Right atrium auricular region (tissue), 2 donors: ENCODE measurements around the gene AVPR1B. TPM values are rescaled to one million over a fixed set of nuclear protein-coding genes. Genes with fewer than 3 reads are reported as not detected.
A peak's percentile ranks its signal among the peaks of the same experiment; 100 is the strongest.

ENCODE experiments used
- DNase-seq: peaks from one replicate; pipeline ENCODE4 v3.0.0-alpha.2; 2019; ENCODE audit warnings: low spot score
- H3K27ac ChIP-seq, 2 donors: fragments of 200-600 bp; sonication (generic); 1 replicate in 1 of 2; 2 replicates in 1 of 2; pipeline ENCODE4 v1.5.1; 2016 to 2019
- H3K27me3 ChIP-seq, 2 donors: fragments of 200-600 bp; sonication (generic); one replicate each; pipeline versions ENCODE4 v1.5.1 to v1.6.0; 2017 to 2019
- H3K36me3 ChIP-seq: fragments of 200-600 bp; sonication (generic); one replicate; pipeline ENCODE4 v1.5.1; 2016
- H3K4me1 ChIP-seq, 2 donors: fragments of 200-600 bp; sonication (generic); one replicate each; pipeline versions ENCODE4 v1.5.1 to v1.6.0; 2017 to 2019
- H3K4me3 ChIP-seq, 2 donors: fragments of 200-600 bp; sonication (generic); 1 replicate in 1 of 2; 2 replicates in 1 of 2; pipeline ENCODE4 v1.5.1; 2017 to 2019; ENCODE audit warnings: mild to moderate bottlenecking in 1 of 2, moderate library complexity in 1 of 2
- H3K9me3 ChIP-seq, 2 donors: fragments of 200-600 bp; sonication (generic); one replicate each; pipeline ENCODE4 v1.5.1; 2019
- CTCF ChIP-seq, 2 donors: fragments of 200-600 bp; sonication (generic); IDR thresholded peaks; one replicate each; pipeline ENCODE4 v1.5.1; 2019; ENCODE audit warnings: antibody characterized with exemption in 2 of 2
- total RNA-seq, 2 donors: library from RNA; depleted of rRNA; stranded (reverse); fragments of >200 nt; gene quantifications; one replicate each; pipeline ENCODE4 v1.1.0, GENCODE V29; 2016

Gene AVPR1B
- total RNA-seq, 2 donors from 2014 or later = not detected

DNA sequence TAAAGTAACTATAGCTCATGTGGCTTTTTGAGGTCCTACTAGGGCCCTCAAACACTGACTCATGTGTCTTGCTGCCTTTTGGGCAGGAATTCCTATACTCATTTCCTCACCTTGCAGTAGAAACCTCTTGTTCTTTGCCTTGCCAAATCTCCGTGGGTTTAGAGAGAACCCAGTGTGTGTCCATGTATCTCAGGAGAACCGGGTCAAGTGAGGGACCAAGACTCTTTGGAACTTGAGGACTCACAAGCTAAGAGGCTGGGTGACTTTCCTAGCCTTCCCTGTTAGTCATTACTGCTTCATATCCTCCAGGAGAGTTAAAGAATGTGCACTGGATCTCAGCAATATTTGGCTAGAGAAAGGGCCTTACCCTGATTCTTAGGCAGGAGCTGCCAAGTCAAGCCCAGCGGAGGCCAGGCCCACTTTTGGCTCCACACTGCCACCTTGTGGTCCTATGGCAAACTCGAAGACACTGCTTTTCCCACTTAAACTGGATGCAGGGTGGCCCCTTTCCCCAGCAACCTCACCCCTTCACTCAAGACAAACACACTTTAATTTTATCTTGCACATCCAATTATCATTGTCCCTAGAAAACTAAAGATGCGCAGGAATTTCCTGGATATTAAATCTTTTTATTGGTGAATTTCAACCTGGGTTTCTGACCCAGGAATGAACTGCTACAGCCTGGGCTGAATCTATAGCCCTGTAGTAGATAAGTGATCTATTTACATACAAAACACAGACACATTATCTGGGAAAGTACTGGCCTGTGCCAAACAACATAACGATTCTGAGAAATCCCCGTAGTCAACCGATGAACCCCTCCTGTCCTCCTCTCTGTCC lies 10.6 kb downstream of the AVPR1B start:
- no peaks in the 10 kb centered on the region for H3K36me3 ChIP-seq
- no peak overlapping the region for H3K4me3 ChIP-seq
- no peaks in the 10 kb centered on the region for H3K27me3 ChIP-seq
- DNase-seq = peak; percentile 89
- no peak overlapping the region for H3K27ac ChIP-seq
- peak; percentile 71 to 93 for TF ChIP-seq CTCF (IDR thresholded peaks at IDR 0.05)
- H3K9me3 ChIP-seq = no peaks in the 10 kb centered on the region
- no peaks in the 10 kb centered on the region for H3K4me1 ChIP-seq

DNA sequence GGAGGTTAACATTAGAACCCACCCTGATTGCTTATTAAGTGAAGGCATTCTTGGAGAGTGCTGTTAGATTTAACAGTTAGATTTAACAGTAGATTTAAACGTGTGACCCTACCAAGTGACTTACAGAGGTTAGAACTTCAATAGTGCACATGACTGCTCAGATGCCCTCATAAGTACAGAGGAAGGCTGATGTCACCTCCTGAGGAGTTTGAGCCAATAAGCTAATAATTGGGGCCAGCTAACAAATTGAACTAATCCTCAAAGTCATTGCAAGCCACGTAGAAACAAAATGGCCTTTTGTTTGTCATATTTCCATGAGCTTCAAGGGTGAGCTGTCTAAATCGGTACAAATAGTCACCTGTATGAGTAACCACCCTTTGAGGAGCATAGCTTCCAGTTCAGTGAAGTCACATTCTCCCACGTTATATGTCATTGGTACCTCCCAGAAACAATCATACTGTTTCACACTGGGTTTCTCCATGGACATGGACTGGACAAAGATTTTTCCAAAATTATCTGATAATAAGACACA lies 11.7 kb downstream of the AVPR1B start:
- no peaks in the 10 kb centered on the region for H3K27me3 ChIP-seq
- no peaks in the 10 kb centered on the region for H3K4me1 ChIP-seq
- H3K9me3 ChIP-seq = no peaks in the 10 kb centered on the region
- TF ChIP-seq CTCF (IDR thresholded peaks at IDR 0.05) = no peak
- no peak for DNase-seq
- H3K4me3 ChIP-seq = no peak overlapping the region
- no peak overlapping the region for H3K27ac ChIP-seq
- no peaks in the 10 kb centered on the region for H3K36me3 ChIP-seq

DNA sequence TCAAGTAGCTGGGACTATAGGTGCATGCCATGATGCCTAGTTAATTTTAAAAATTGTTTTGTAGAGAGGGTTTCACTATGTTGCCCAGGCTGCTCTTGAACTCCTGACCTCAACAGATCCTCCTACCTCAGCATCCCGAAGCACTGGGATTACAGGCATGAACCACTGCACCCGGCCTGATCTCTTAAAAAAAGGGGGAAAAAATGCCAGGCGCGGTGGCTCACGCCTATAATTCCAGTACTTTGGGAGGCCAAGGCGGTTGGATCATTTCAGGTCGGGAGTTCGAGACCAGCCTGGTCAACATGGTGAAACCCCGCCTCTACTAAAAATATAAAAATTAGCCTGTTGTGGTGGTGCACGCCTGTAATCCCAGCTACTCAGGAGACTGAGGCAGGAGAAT lies 13.2 kb downstream of the AVPR1B start:
- H3K4me3 ChIP-seq = no peak overlapping the region
- H3K27ac ChIP-seq = no peak overlapping the region
- H3K27me3 ChIP-seq = no peaks in the 10 kb centered on the region
- no peak for TF ChIP-seq CTCF (IDR thresholded peaks at IDR 0.05)
- H3K4me1 ChIP-seq = no peaks in the 10 kb centered on the region
- peak; percentile 36 for DNase-seq
- no peaks in the 10 kb centered on the region for H3K36me3 ChIP-seq
- no peaks in the 10 kb centered on the region for H3K9me3 ChIP-seq

DNA sequence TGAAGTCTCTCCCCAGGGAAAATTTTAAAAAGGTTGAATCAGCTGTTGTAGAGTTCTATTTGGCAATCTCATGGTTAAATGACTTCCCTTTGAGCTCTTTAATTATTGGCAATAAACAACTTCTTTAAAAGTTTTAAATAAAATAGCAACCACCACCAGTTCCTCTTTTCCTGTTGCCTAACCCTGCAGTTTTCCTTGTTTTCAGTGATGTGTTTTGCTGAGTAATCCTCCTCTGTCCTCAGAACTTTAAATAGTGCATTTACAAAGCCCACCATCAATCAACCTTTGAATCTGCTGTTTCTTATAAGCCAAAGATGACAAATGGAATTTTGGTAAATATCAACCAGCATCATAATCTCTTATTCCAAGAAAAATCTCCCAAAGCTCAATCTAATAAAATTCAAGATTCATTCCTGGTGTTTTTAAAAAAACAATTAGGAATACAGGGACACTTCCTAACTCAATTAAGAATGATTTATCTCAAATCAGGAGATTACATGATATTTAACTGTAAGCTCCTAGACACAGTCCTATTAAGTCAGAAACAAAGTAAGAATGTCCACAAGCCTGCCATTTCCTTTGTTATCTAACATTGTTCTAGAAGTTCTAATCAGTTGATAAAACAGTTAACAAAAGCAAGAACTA lies 14.8 kb downstream of the AVPR1B start:
- Histone ChIP-seq H3K27ac (no peak overlapping the region), H3K4me1 (no peaks in the 10 kb centered on the region), H3K36me3 (no peaks in the 10 kb centered on the region), H3K9me3 (no peaks in the 10 kb centered on the region), H3K27me3 (no peaks in the 10 kb centered on the region), H3K4me3 (no peak overlapping the region)
- DNase-seq = no peak
- TF ChIP-seq CTCF (IDR thresholded peaks at IDR 0.05) = no peak

DNA sequence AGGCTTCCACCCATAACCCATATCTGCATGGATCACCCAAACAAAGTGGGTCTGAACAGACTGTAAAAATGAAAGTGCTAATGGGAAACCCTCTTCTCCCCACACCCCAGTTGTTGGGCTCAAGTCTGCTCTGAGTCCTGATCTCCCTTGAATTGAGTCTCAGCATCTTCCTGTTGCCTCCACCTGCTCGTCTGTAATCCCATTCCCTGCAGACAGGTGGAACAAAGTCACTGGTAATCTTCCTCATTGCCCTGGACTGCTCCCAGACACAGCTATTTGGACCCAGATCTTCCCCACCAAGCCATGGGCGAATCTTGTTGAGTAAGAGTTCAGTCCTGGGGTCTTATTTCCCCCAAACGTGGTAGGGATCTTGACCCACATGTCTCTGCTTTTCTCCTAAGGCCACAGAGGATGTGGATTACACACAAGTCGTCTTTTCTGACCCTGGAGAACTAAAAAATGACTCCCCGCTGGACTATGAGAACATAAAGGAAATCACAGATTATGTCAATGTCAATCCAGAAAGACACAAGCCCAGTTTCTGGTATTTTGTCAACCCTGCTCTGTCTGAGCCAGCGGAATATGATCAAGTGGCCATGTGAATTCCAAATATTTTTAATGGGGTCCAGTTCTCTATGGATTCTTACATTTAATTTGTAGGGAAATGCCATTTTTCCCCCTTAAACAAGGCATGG lies 15.7 kb downstream of the AVPR1B start:
- no peak for TF ChIP-seq CTCF (IDR thresholded peaks at IDR 0.05)
- DNase-seq = no peak
- H3K27me3 ChIP-seq = no peaks in the 10 kb centered on the region
- no peaks in the 10 kb centered on the region for H3K4me1 ChIP-seq
- H3K9me3 ChIP-seq = no peaks in the 10 kb centered on the region
- no peak overlapping the region for H3K4me3 ChIP-seq
- no peak overlapping the region for H3K27ac ChIP-seq
- H3K36me3 ChIP-seq = no peaks in the 10 kb centered on the region
